ENCODE results near the gene SLC25A21. TPM values are rescaled to one million over a fixed set of nuclear protein-coding genes. Genes with fewer than 3 reads are reported as not detected.

The SLC25A21 gene
- total RNA-seq, 1 experiment from 2014 or later, result 7.1 TPM

DNA sequence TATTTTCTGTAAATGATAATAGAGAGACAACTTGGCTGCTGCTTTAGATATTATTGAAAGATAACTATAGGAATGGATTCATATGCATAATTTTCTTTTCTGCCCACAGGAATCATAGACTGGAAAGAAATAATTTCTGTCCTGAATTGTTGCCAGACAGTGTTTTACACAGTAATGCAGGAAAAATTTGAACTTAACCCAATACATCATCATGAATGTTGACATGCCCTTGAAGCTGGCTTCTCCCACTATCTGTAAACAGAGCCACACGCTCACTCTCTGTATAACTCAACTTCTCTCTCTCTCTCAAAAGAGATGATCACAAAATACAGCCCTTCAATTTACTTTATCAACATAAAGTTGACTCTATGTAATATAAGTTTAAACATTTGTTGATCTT lies 454.2 kb downstream of the SLC25A21 start:
- DNase-seq, result no peak
- Histone ChIP-seq H2AK5ac (ENCODE audit: insufficient read length, low read length) (no peak overlapping the region), H3K79me2 (ENCODE audit: insufficient read depth, low read length) (no peaks in the 10 kb centered on the region), H3K9ac (ENCODE audit: extremely low read depth, insufficient read length, low read length) (no peak overlapping the region), H4K91ac (ENCODE audit: insufficient read length, low read depth, low read length) (no peak overlapping the region), H3K23ac (ENCODE audit: insufficient read length, low read depth, low read length) (no peak overlapping the region), H3K18ac (ENCODE audit: insufficient read length, low read depth, low read length) (no peak overlapping the region), H3K56ac (ENCODE audit: insufficient read length, low read depth, low read length) (no peak overlapping the region), H3K14ac (ENCODE audit: insufficient read depth, low read length) (no peak overlapping the region), H2BK5ac (ENCODE audit: insufficient read length, low read length) (no peak overlapping the region), H3K79me1 (ENCODE audit: insufficient read depth, low read depth, low read length, poor library complexity, severe bottlenecking) (no peaks in the 10 kb centered on the region), H3K9me3 (ENCODE audit: control insufficient read depth, low read depth, low read length) (no peaks in the 10 kb centered on the region), H2BK12ac (ENCODE audit: insufficient read length, low read depth, low read length) (no peak overlapping the region), H3K4me2 (ENCODE audit: insufficient read depth, insufficient read length, low read length) (no peak overlapping the region), H2BK120ac (ENCODE audit: low read depth, low read length, poor library complexity, severe bottlenecking) (no peak overlapping the region), H2BK15ac (ENCODE audit: low read depth, low read length) (no peak overlapping the region), H3K4me1 (ENCODE audit: insufficient read depth, low read length) (peaks cover 3% of the 10 kb centered on the region; the same call in 1 of the 2 replicates), H4K20me1 (ENCODE audit: control insufficient read depth, insufficient read depth, insufficient read length) (no peaks in the 10 kb centered on the region), H3K27me3 (ENCODE audit: insufficient read depth, low read length) (no peaks in the 10 kb centered on the region), H2AFZ (ENCODE audit: low read length) (no peak overlapping the region), H3K27ac (ENCODE audit: insufficient read length, low read depth, low read length) (no peak overlapping the region), H4K8ac (replicated peaks; ENCODE audit: insufficient read length, low read depth, low read length) (no peak overlapping the region), H3K23me2 (ENCODE audit: insufficient read length, low read depth, low read length, poor library complexity, severe bottlenecking) (no peaks in the 10 kb centered on the region), H3K4ac (ENCODE audit: low read depth, low read length) (no peak overlapping the region), H3T11ph (ENCODE audit: low read length) (no peak overlapping the region), H2BK20ac (ENCODE audit: low read depth, low read length, poor library complexity, severe bottlenecking) (no peak overlapping the region), H4K5ac (ENCODE audit: insufficient read length, low read depth, low read length) (no peak overlapping the region)
- no peak overlapping the region for H3K4me3 Mint-ChIP-seq
- H3K9me3 Mint-ChIP-seq, result no peaks in the 10 kb centered on the region
- no peak for TF ChIP-seq CTCF (conservative IDR thresholded peaks at IDR 0.05)
- no peak overlapping the region for H3K27ac Mint-ChIP-seq
- H3K36me3 Mint-ChIP-seq (ENCODE audit: insufficient read depth in 1 of 3, low read depth in 3 of 3), result no peaks in the 10 kb centered on the region
- peaks cover 11 to 12% of the 10 kb centered on the region in 2 experiments for H3K4me1 Mint-ChIP-seq
- WGBS (ENCODE audit: extremely low coverage, insufficient read length, low lambda C conversion rate), result no CpG with 5 or more reads among the region's 1 CpG
- no peaks in the 10 kb centered on the region; the same call in 1 of the 2 replicates for H3K27me3 Mint-ChIP-seq (ENCODE audit: low read depth)

Data from H9 (cell line).